HEK293 (cell line): Measurements from ENCODE around the gene FGR.
A peak's percentile ranks its signal among the peaks of the same experiment; 100 is the strongest.

Experiments used
- EGR2 ChIP-seq: fragments of 450-650 bp; formaldehyde crosslinking; IDR thresholded peaks from 2 replicates; pipeline ENCODE4 v1.5.1; 2016; ENCODE audit warnings: low read depth, missing biosample characterization, missing genetic modification characterization
- ELK4 ChIP-seq: IDR thresholded peaks from 2 replicates; pipeline ENCODE4 v1.6.1; 2011; ENCODE audit warnings: mild to moderate bottlenecking, low read depth, low read length, borderline replicate concordance
- HOXD13 ChIP-seq: sonication (generic); formaldehyde crosslinking; IDR thresholded peaks from 2 replicates; pipeline ENCODE4 v1.8.0; 2022; ENCODE audit warnings: missing genetic modification reagents, borderline replicate concordance
- KLF1 ChIP-seq: fragments of 450-650 bp; formaldehyde crosslinking; IDR thresholded peaks from 2 replicates; pipeline ENCODE4 v1.5.1; 2016; ENCODE audit warnings: missing biosample characterization, missing genetic modification characterization
- KLF17 ChIP-seq: fragments of 450-650 bp; formaldehyde crosslinking; IDR thresholded peaks from 2 replicates; pipeline ENCODE4 v1.5.1; 2016; ENCODE audit warnings: missing biosample characterization, missing genetic modification characterization
- KLF9 ChIP-seq: fragments of 450-650 bp; formaldehyde crosslinking; IDR thresholded peaks from 2 replicates; pipeline ENCODE4 v1.5.1; 2016; ENCODE audit warnings: missing biosample characterization, missing genetic modification characterization, low read depth
- MEIS1 ChIP-seq: sonication (generic); formaldehyde crosslinking; IDR thresholded peaks from 2 replicates; pipeline ENCODE4 v1.8.1; 2022; ENCODE audit warnings: missing genetic modification reagents, mild to moderate bottlenecking, borderline replicate concordance
- PRDM1 ChIP-seq: fragments of 450-650 bp; formaldehyde crosslinking; IDR thresholded peaks from 2 replicates; pipeline ENCODE4; 2016; ENCODE audit warnings: missing biosample characterization, missing genetic modification characterization
- WT1 ChIP-seq: fragments of 450-650 bp; formaldehyde crosslinking; IDR thresholded peaks from 2 replicates; pipeline ENCODE4 v1.5.1; 2016; ENCODE audit warnings: missing biosample characterization, missing genetic modification characterization
- ZBTB17 ChIP-seq: fragments of 450-650 bp; formaldehyde crosslinking; IDR thresholded peaks from 2 replicates; pipeline ENCODE4 v1.5.1; 2016; ENCODE audit warnings: missing biosample characterization, missing genetic modification characterization
- ZBTB48 ChIP-seq: fragments of 450-650 bp; formaldehyde crosslinking; IDR thresholded peaks from 2 replicates; pipeline ENCODE4 v1.5.1; 2016; ENCODE audit warnings: missing biosample characterization, missing genetic modification characterization
- ZBTB8A ChIP-seq: fragments of 450-650 bp; formaldehyde crosslinking; IDR thresholded peaks from 2 replicates; pipeline ENCODE4 v1.5.1; 2016; ENCODE audit warnings: missing biosample characterization, missing genetic modification characterization
- ZNF10 ChIP-seq: fragments of 450-650 bp; formaldehyde crosslinking; IDR thresholded peaks from 2 replicates; pipeline ENCODE4 v1.5.1; 2017; ENCODE audit warnings: missing biosample characterization, missing genetic modification characterization
- ZNF148 ChIP-seq: fragments of 450-650 bp; formaldehyde crosslinking; IDR thresholded peaks from 2 replicates; pipeline ENCODE4 v1.5.0; 2017; ENCODE audit warnings: missing biosample characterization, missing genetic modification characterization, borderline replicate concordance
- ZNF155 ChIP-seq: fragments of 450-650 bp; formaldehyde crosslinking; IDR thresholded peaks from 2 replicates; pipeline ENCODE4 v1.5.1; 2016; ENCODE audit warnings: missing biosample characterization, missing genetic modification characterization
- ZNF2 ChIP-seq: fragments of 450-650 bp; formaldehyde crosslinking; IDR thresholded peaks from 2 replicates; pipeline ENCODE4 v1.5.1; 2016; ENCODE audit warnings: missing biosample characterization, missing genetic modification characterization
- ZNF248 ChIP-seq: fragments of 450-650 bp; formaldehyde crosslinking; IDR thresholded peaks from 2 replicates; pipeline ENCODE4 v1.5.1; 2017; ENCODE audit warnings: missing biosample characterization, missing genetic modification characterization
- ZNF37A ChIP-seq: fragments of 450-650 bp; IDR thresholded peaks from 2 replicates; pipeline ENCODE4 v1.5.1; 2018; ENCODE audit warnings: missing biosample characterization, missing genetic modification characterization
- ZNF510 ChIP-seq: fragments of 450-650 bp; formaldehyde crosslinking; IDR thresholded peaks from 2 replicates; pipeline ENCODE4 v1.5.1; 2018; ENCODE audit warnings: mild to moderate bottlenecking, missing genetic modification characterization, missing biosample characterization; ENCODE audit not compliant: insufficient replicate concordance
- ZNF514 ChIP-seq: fragments of 450-650 bp; formaldehyde crosslinking; IDR thresholded peaks from 2 replicates; pipeline ENCODE4 v1.5.1; 2016; ENCODE audit warnings: missing biosample characterization, missing genetic modification characterization
- ZNF549 ChIP-seq: fragments of 450-650 bp; IDR thresholded peaks from 2 replicates; pipeline ENCODE4 v1.5.1; 2018; ENCODE audit warnings: missing biosample characterization, missing genetic modification characterization, mild to moderate bottlenecking, inconsistent platforms, moderate library complexity
- ZNF561 ChIP-seq: fragments of 450-650 bp; IDR thresholded peaks from 2 replicates; pipeline ENCODE4 v1.5.1; 2018; ENCODE audit warnings: missing biosample characterization, missing genetic modification characterization, borderline replicate concordance
- ZNF658 ChIP-seq: fragments of 450-650 bp; formaldehyde crosslinking; IDR thresholded peaks from 2 replicates; pipeline ENCODE4; 2016; ENCODE audit warnings: missing biosample characterization, missing genetic modification characterization
- ZNF76 ChIP-seq: fragments of 450-650 bp; formaldehyde crosslinking; IDR thresholded peaks from 2 replicates; pipeline ENCODE4; 2016; ENCODE audit warnings: low read depth, missing biosample characterization, missing genetic modification characterization, borderline replicate concordance
- ZNF777 ChIP-seq: fragments of 450-650 bp; formaldehyde crosslinking; IDR thresholded peaks from 2 replicates; pipeline ENCODE4 v1.5.1; 2017; ENCODE audit warnings: missing biosample characterization, missing genetic modification characterization, borderline replicate concordance
- ZSCAN16 ChIP-seq: fragments of 450-650 bp; formaldehyde crosslinking; IDR thresholded peaks from 2 replicates; pipeline ENCODE4 v1.5.1; 2016; ENCODE audit warnings: missing biosample characterization, missing genetic modification characterization
- TF ChIP-seq, protein P1 (sequence below): fragments of 450-650 bp; formaldehyde crosslinking; IDR thresholded peaks from 2 replicates; pipeline ENCODE4 v1.5.1; 2017; ENCODE audit warnings: missing biosample characterization, mild to moderate bottlenecking, missing genetic modification characterization, moderate library complexity
- TF ChIP-seq, protein P2 (sequence below): fragments of 450-650 bp; formaldehyde crosslinking; IDR thresholded peaks from 2 replicates; pipeline ENCODE4 v1.5.1; 2016; ENCODE audit warnings: missing biosample characterization, missing genetic modification characterization
- TF ChIP-seq, protein P3 (sequence below): fragments of 450-650 bp; formaldehyde crosslinking; IDR thresholded peaks from 2 replicates; pipeline ENCODE4 v1.5.1; 2017; ENCODE audit warnings: missing biosample characterization, missing genetic modification characterization

Gene FGR

DNA sequence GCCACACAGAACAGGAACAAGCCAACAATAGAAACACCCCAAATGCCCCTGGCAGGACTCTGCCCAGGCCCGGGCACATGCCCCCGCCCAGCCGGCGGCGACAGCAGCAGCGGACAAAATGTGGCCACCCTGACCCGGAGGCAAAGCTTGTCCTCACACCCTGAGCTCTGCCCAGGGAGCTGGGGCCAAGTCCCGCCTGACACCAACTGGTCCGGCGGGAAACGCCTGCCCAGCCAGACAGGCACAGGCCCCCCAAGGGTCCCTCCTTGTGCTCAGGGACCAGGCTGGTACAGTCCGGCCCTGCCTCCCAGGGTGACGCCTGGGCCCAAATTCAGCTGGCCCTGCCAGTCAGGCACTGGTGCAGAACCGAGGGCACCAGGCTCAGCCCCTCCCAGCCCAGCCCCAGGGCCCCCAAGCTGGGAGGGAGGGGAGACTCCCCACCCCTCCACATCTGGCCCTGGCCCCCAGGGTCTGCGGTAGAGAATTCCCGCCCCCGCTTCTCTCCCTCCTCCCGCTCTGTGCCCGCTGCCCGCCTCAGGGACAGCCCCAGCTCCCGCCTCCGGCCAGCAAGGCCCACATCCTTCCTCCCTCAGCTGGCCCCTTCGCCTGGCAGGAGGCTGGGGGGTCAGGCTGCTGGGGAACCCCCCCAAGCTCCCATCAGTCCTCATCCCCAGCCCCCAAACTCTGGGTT, 33.1 kb downstream of the FGR start (continued):
- TF ChIP-seq, protein P1, sequence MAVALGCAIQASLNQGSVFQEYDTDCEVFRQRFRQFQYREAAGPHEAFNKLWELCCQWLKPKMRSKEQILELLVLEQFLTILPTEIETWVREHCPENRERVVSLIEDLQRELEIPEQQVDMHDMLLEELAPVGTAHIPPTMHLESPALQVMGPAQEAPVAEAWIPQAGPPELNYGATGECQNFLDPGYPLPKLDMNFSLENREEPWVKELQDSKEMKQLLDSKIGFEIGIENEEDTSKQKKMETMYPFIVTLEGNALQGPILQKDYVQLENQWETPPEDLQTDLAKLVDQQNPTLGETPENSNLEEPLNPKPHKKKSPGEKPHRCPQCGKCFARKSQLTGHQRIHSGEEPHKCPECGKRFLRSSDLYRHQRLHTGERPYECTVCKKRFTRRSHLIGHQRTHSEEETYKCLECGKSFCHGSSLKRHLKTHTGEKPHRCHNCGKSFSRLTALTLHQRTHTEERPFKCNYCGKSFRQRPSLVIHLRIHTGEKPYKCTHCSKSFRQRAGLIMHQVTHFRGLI (tag by site-specific recombination): no peak
- 0 out of 2 replicates have a peak, but pooled peaks have one; percentile 37 for TF ChIP-seq KLF17 (tag by site-specific recombination)
- TF ChIP-seq ZSCAN16 (tag by site-specific recombination): no peak
- no peak for TF ChIP-seq ZNF561 (tag by site-specific recombination)
- TF ChIP-seq, protein P2, sequence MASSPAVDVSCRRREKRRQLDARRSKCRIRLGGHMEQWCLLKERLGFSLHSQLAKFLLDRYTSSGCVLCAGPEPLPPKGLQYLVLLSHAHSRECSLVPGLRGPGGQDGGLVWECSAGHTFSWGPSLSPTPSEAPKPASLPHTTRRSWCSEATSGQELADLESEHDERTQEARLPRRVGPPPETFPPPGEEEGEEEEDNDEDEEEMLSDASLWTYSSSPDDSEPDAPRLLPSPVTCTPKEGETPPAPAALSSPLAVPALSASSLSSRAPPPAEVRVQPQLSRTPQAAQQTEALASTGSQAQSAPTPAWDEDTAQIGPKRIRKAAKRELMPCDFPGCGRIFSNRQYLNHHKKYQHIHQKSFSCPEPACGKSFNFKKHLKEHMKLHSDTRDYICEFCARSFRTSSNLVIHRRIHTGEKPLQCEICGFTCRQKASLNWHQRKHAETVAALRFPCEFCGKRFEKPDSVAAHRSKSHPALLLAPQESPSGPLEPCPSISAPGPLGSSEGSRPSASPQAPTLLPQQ: no peak
- TF ChIP-seq ZNF514: no peak
- TF ChIP-seq ZNF37A (tag by site-specific recombination): no peak
- TF ChIP-seq HOXD13 (CRISPR knock-in tag): no peak
- TF ChIP-seq ZNF549 (tag by site-specific recombination): no peak
- TF ChIP-seq WT1 (tag by site-specific recombination): no peak
- no peak for TF ChIP-seq ZNF658 (tag by site-specific recombination)
- no peak for TF ChIP-seq PRDM1 (tag by site-specific recombination)
- no peak for TF ChIP-seq ZNF10 (tag by site-specific recombination)
- TF ChIP-seq ZNF76: no peak
- TF ChIP-seq ZBTB48: peak; percentile 55; the same call in 1 of the 2 replicates
- no peak for TF ChIP-seq ELK4
- TF ChIP-seq ZNF155: no peak
- TF ChIP-seq ZNF777 (tag by site-specific recombination): no peak
- no peak for TF ChIP-seq KLF9 (tag by site-specific recombination)
- TF ChIP-seq, protein P3, sequence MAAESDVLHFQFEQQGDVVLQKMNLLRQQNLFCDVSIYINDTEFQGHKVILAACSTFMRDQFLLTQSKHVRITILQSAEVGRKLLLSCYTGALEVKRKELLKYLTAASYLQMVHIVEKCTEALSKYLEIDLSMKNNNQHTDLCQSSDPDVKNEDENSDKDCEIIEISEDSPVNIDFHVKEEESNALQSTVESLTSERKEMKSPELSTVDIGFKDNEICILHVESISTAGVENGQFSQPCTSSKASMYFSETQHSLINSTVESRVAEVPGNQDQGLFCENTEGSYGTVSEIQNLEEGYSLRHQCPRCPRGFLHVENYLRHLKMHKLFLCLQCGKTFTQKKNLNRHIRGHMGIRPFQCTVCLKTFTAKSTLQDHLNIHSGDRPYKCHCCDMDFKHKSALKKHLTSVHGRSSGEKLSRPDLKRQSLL (tag by site-specific recombination): no peak
- TF ChIP-seq ZBTB8A (tag by site-specific recombination): peak; percentile 26; the same call in 1 of the 2 replicates
- no peak for TF ChIP-seq ZBTB17 (tag by site-specific recombination)
- no peak for TF ChIP-seq ZNF2 (tag by site-specific recombination)
- TF ChIP-seq ZNF510 (tag by site-specific recombination): no peak
- TF ChIP-seq ZNF148 (tag by site-specific recombination): no peak
- TF ChIP-seq MEIS1 (CRISPR knock-in tag): no peak
- peak; percentile 72; the same call in 1 of the 2 replicates for TF ChIP-seq EGR2 (tag by site-specific recombination)
- TF ChIP-seq KLF1 (tag by site-specific recombination): no peak
- no peak for TF ChIP-seq ZNF248 (tag by site-specific recombination)
